MCF 10A (cell line): ENCODE data around the gene SUGP2. TPM values are rescaled to one million over a fixed set of nuclear protein-coding genes. Genes with fewer than 3 reads are reported as not detected.
A peak's percentile ranks its signal among the peaks of the same experiment; 100 is the strongest.

Experiments used
- Bru-seq: library from RNA; stranded (reverse); fragments of 400-500 nt; gene quantifications from one replicate; lab custom pipeline; 2021; lab: Mats Ljungman, UMichigan
- BruChase-seq, 2 experiments: library from RNA; stranded (reverse); fragments of 400-500 nt; gene quantifications; one replicate each; lab custom pipeline; 2021; lab: Mats Ljungman, UMichigan
- BruUV-seq: library from RNA; stranded (reverse); fragments of 400-500 nt; replicated peaks from 2 replicates; lab custom pipeline; 2021; lab: Mats Ljungman, UMichigan
- CTCF ChIA-PET: fragments of 300-600 bp; sonication (Branson Sonifier 250); formaldehyde crosslinking; extraction: SDS; loops from one replicate; lab custom pipeline; 2021; ENCODE audit warnings: antibody characterized with exemption, inconsistent platforms; lab: Yijun Ruan, JAX
- POLR2A ChIA-PET: fragments of 300-600, 350-650 bp; sonication (Branson Sonifier 250); formaldehyde crosslinking; extraction: SDS; loops from one replicate; lab custom pipeline; 2020; ENCODE audit warnings: antibody characterized with exemption, inconsistent platforms; lab: Yijun Ruan, JAX
- DNase-seq: peaks from one replicate; pipeline ENCODE4 v3.0.0-alpha.2; 2018; ENCODE audit not compliant: unreplicated experiment
- H3K27ac Mint-ChIP-seq: one replicate; pipeline ENCODE4 v1.8.0; 2022; ENCODE audit warnings: mild to moderate bottlenecking, low read depth, mixed read lengths; ENCODE audit not compliant: unreplicated experiment
- H3K27me3 Mint-ChIP-seq: one replicate; pipeline ENCODE4 v1.8.0; 2022; ENCODE audit warnings: mixed read lengths; ENCODE audit not compliant: insufficient read depth, unreplicated experiment
- H3K36me3 Mint-ChIP-seq: one replicate; pipeline ENCODE4 v1.8.0; 2022; ENCODE audit warnings: mild to moderate bottlenecking, moderate library complexity, mixed read lengths; ENCODE audit not compliant: insufficient read depth, unreplicated experiment
- H3K4me1 Mint-ChIP-seq: one replicate; pipeline ENCODE4 v1.8.0; 2022; ENCODE audit warnings: mixed read lengths; ENCODE audit not compliant: insufficient read depth, unreplicated experiment
- H3K4me3 Mint-ChIP-seq: one replicate; pipeline ENCODE4 v1.8.0; 2022; ENCODE audit warnings: mild to moderate bottlenecking, moderate library complexity, mixed read lengths; ENCODE audit not compliant: unreplicated experiment
- H3K9me3 Mint-ChIP-seq: one replicate; pipeline ENCODE4 v1.8.0; 2022; ENCODE audit warnings: mixed read lengths; ENCODE audit not compliant: unreplicated experiment
- CTCF ChIP-seq: fragments of 200-600 bp; IDR thresholded peaks from one replicate; pipeline ENCODE4 v1.8.0; 2022; ENCODE audit warnings: antibody characterized with exemption, mild to moderate bottlenecking; ENCODE audit not compliant: unreplicated experiment
- intact Hi-C: fragments of 100-400 bp; cut with micrococcal nuclease; formaldehyde crosslinking; loops from 2 replicates; pipeline ENCODE4 v1.14.1; 2022
- long read RNA-seq: library from polyadenylated mRNA; stranded (forward); transcript quantifications from one replicate; pipeline ENCODE4 v2.0.0, GENCODE V29; 2022
- total RNA-seq: library from RNA; stranded (reverse); gene quantifications from 2 replicates; pipeline ENCODE4 v1.2.3, GENCODE V29; 2022

SUGP2 gene
- total RNA-seq, result 69.1 and 75.8 TPM in 2 replicates
- percentile 77 among the genes with signal in this experiment for Bru-seq, nascent RNA
- BruChase-seq, experiment 1, labeled RNA remaining after a 6-hour chase, result percentile 92 among the genes with signal in this experiment
- percentile 86 among the genes with signal in this experiment for BruChase-seq, experiment 2, labeled RNA remaining after a 2-hour chase
- long read RNA-seq, full-length matches to known transcripts, result 7 of 78 reads
- long read RNA-seq, partial matches to known transcripts, result 17 of 78 reads
- long read RNA-seq, other reads (novel, unspliced or antisense), result 54 of 78 reads

- Mint-ChIP-seq H3K36me3 (peaks cover 44% of the 10 kb centered on the region), H3K9me3 (no peaks in the 10 kb centered on the region), H3K27me3 (no peaks in the 10 kb centered on the region), H3K4me1 (peaks cover 6% of the 10 kb centered on the region), H3K4me3 (peak within 1 kb of the TSS; percentile 78), H3K27ac (peak within 1 kb of the TSS; percentile 66)
- CTCF ChIA-PET, result no interaction called here
- no TSS peak for BruUV-seq
- peak; percentile 85 for DNase-seq
- intact Hi-C loops, result no loop called here
- POLR2A ChIA-PET, result no interaction called here
- TF ChIP-seq CTCF, result no peak
These were observed at the start of gene SUGP2, which contains the start of gene ARMC6 for GRCh38 chr19:19033426-19034203. Gene SUGP2 (minus strand): TSS chr19:19033517. CDS start chr19:19031071, 2,446 bp downstream. Gene ARMC6 (plus strand): TSS chr19:19033603. CDS start chr19:19034210, 607 bp downstream.

- Mint-ChIP-seq H3K4me1 (no peaks in the 10 kb centered on the region), H3K4me3 (no peak overlapping the region), H3K9me3 (no peaks in the 10 kb centered on the region), H3K36me3 (no peaks in the 10 kb centered on the region), H3K27ac (no peak overlapping the region), H3K27me3 (no peaks in the 10 kb centered on the region)
- no TSS peak for BruUV-seq
- intact Hi-C loops, result no loop called here
- TF ChIP-seq CTCF, result no peak
- DNase-seq, result no peak
- CTCF ChIA-PET, result no interaction called here
- POLR2A ChIA-PET, result no interaction called here
These were observed 48.4 kb upstream of the SUGP2 start for GRCh38 chr19:19081642-19082151.

GRCh38 chr19:19079571-19079970 is 46.3 kb upstream of the SUGP2 start:
- no peak overlapping the region for H3K4me3 Mint-ChIP-seq

More at GRCh38 chr19:19079571-19079970, 46.3 kb upstream of the SUGP2 start:
- Mint-ChIP-seq H3K4me1 (no peaks in the 10 kb centered on the region), H3K36me3 (no peaks in the 10 kb centered on the region), H3K27me3 (no peaks in the 10 kb centered on the region), H3K9me3 (no peaks in the 10 kb centered on the region), H3K27ac (no peak overlapping the region)
- DNase-seq, result no peak
- ChIA-PET POLR2A (no interaction called here), CTCF (interaction anchor here (1.0 kb wide), 1 partner anchor 13 kb away, joined by 3 read pairs; no protein-coding TSS in a partner anchor)
- BruUV-seq, result no TSS peak
- intact Hi-C loops, result no loop called here
- TF ChIP-seq CTCF, result no peak
